ENCODE measurements around the gene INSRR.

DNA sequence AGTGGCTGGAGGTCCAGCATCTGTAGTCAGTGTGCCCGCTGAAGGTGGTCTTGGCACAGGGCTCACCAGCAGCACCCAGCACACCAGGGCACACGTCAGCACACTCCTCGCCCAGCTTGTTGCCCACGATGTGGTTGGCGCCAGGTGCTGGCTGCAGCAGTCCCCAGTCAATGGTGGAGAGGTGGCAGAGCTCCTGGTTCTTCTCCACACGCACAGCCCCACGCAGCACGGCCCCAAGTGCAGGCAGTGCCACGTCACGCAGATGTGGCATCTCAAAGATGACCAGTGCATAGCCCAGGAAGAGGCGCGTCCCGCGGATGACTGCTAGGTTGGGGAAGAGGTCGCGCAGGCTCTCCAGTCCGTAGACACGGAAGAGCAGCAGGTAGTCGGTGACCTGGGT, 5.2 kb downstream of the INSRR start:
- TF ChIP-seq SIN3A (IDR thresholded peaks at IDR 0.05; ENCODE audit: borderline replicate concordance, insufficient read depth, low read length) (no peak), TAF1 (IDR thresholded peaks at IDR 0.05; ENCODE audit: borderline replicate concordance, insufficient read depth, low read length) (no peak), POLR2AphosphoS5 (IDR thresholded peaks at IDR 0.05; ENCODE audit: low read depth, low read length) (no peak)
- TF ChIP-seq, protein P1, sequence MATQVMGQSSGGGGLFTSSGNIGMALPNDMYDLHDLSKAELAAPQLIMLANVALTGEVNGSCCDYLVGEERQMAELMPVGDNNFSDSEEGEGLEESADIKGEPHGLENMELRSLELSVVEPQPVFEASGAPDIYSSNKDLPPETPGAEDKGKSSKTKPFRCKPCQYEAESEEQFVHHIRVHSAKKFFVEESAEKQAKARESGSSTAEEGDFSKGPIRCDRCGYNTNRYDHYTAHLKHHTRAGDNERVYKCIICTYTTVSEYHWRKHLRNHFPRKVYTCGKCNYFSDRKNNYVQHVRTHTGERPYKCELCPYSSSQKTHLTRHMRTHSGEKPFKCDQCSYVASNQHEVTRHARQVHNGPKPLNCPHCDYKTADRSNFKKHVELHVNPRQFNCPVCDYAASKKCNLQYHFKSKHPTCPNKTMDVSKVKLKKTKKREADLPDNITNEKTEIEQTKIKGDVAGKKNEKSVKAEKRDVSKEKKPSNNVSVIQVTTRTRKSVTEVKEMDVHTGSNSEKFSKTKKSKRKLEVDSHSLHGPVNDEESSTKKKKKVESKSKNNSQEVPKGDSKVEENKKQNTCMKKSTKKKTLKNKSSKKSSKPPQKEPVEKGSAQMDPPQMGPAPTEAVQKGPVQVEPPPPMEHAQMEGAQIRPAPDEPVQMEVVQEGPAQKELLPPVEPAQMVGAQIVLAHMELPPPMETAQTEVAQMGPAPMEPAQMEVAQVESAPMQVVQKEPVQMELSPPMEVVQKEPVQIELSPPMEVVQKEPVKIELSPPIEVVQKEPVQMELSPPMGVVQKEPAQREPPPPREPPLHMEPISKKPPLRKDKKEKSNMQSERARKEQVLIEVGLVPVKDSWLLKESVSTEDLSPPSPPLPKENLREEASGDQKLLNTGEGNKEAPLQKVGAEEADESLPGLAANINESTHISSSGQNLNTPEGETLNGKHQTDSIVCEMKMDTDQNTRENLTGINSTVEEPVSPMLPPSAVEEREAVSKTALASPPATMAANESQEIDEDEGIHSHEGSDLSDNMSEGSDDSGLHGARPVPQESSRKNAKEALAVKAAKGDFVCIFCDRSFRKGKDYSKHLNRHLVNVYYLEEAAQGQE (IDR thresholded peaks at IDR 0.05; ENCODE audit: insufficient read depth in 1 of 2, low read depth in 2 of 2, low read length in 2 of 2), result no peak

All from PFSK-1 (cell line).